ENCODE data around the gene CCDC50. TPM values are rescaled to one million over a fixed set of nuclear protein-coding genes. Genes with fewer than 3 reads are reported as not detected.

CCDC50 gene
- total and polyA plus RNA-seq, 2 donors (not counting 3 experiments of a cell fraction or from before 2014, with no cell fraction given), result 44.4 to 137 TPM

DNA sequence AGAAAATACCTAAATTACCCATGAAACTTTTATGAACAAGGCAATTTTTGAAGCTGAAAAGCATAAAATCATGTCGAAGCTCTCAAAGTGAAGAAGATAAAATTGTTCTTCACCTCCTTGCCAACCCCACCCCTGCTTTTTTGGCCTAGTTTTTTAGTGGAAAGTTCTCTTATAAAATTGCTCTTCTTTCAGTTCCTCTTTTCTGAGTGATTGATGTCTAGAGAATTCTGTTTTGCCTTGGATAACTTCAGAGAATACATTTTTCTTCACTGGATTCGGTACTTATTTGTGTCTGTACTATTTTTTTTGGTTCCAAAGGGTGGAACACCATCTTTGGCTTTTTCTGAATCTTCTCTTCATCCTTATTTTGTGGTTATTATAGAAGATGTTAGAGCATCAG, 106.8 kb downstream of the CCDC50 start:
- intact Hi-C loops (cut with micrococcal nuclease), result no loop called here
- Histone ChIP-seq H3K4me3 (replicated peaks in 1 of 3; ENCODE audit: insufficient read depth in 1 of 3, low read depth in 1 of 3, low read length in 3 of 3) (no peak overlapping the region), H2AFZ (ENCODE audit: low read depth, low read length) (no peak overlapping the region), H3K9ac (replicated peaks; ENCODE audit: extremely low read depth, insufficient read depth, low read length) (no peak overlapping the region), H3K4me1 (ENCODE audit: control insufficient read depth, extremely low read depth, insufficient read depth, low read length) (no peaks in the 10 kb centered on the region), H4K20me1 (replicated peaks; ENCODE audit: control insufficient read depth, extremely low read depth, insufficient read depth, low read length) (no peaks in the 10 kb centered on the region), H3K79me2 (ENCODE audit: control insufficient read depth, insufficient read depth, low read length) (no peaks in the 10 kb centered on the region), H3K27ac (ENCODE audit: insufficient read depth, low read depth, low read length) (no peak overlapping the region), H3K4me2 (ENCODE audit: insufficient read depth, low read length) (no peak overlapping the region), H3K9me3 (replicated peaks; ENCODE audit: control insufficient read depth, insufficient read depth, low read length) (no peaks in the 10 kb centered on the region), H3K9me1 (replicated peaks; ENCODE audit: control insufficient read depth, extremely low read depth, insufficient read depth, low read length) (no peaks in the 10 kb centered on the region), H3K27me3 (ENCODE audit: control insufficient read depth in 2 of 2, insufficient read depth in 2 of 2, low read length in 2 of 2) (peaks cover 2 to 5% of the 10 kb centered on the region in 2 experiments), H3K36me3 (ENCODE audit: control insufficient read depth in 2 of 2, extremely low read depth in 1 of 2, insufficient read depth in 2 of 2, low read length in 2 of 2) (no peaks in the 10 kb centered on the region)
- ChIA-PET POLR2A (no interaction called here), CTCF (no interaction called here)
- TF ChIP-seq GATA2 (IDR thresholded peaks at IDR 0.05; ENCODE audit: insufficient read depth, insufficient read length, low read depth, low read length) (no peak), FOS (IDR thresholded peaks at IDR 0.05; ENCODE audit: borderline replicate concordance, insufficient read depth, low read length) (no peak), EZH2 (IDR thresholded peaks at IDR 0.05; ENCODE audit: borderline replicate concordance, low read depth, low read length, severe bottlenecking) (no peak), POLR2A (IDR thresholded peaks at IDR 0.05; ENCODE audit: low read depth, low read length) (no peak), JUN (IDR thresholded peaks at IDR 0.05; ENCODE audit: borderline replicate concordance, insufficient read depth, insufficient read length, low read depth) (no peak), MYC (IDR thresholded peaks at IDR 0.05; ENCODE audit: low read depth, low read length) (no peak), POLR2AphosphoS5 (IDR thresholded peaks at IDR 0.05; ENCODE audit: insufficient read depth, low read depth, low read length) (no peak)
- TF ChIP-seq, protein P1, sequence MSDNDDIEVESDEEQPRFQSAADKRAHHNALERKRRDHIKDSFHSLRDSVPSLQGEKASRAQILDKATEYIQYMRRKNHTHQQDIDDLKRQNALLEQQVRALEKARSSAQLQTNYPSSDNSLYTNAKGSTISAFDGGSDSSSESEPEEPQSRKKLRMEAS (IDR thresholded peaks at IDR 0.05; ENCODE audit: insufficient read depth, insufficient read length), result no peak
- TF ChIP-seq, protein P2, sequence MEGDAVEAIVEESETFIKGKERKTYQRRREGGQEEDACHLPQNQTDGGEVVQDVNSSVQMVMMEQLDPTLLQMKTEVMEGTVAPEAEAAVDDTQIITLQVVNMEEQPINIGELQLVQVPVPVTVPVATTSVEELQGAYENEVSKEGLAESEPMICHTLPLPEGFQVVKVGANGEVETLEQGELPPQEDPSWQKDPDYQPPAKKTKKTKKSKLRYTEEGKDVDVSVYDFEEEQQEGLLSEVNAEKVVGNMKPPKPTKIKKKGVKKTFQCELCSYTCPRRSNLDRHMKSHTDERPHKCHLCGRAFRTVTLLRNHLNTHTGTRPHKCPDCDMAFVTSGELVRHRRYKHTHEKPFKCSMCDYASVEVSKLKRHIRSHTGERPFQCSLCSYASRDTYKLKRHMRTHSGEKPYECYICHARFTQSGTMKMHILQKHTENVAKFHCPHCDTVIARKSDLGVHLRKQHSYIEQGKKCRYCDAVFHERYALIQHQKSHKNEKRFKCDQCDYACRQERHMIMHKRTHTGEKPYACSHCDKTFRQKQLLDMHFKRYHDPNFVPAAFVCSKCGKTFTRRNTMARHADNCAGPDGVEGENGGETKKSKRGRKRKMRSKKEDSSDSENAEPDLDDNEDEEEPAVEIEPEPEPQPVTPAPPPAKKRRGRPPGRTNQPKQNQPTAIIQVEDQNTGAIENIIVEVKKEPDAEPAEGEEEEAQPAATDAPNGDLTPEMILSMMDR (IDR thresholded peaks at IDR 0.05; ENCODE audit: extremely low read depth in 1 of 2, insufficient read depth in 1 of 2, low read depth in 1 of 2, low read length in 2 of 2), result no peak
- dilution Hi-C loops (cut with MboI; ENCODE audit: extremely low pct_ligation_motif_present, low sequenced_read_pairs), result no loop called here
- no peak for DNase-seq (ENCODE audit: low read depth, low spot score)
- no TSS peak for BruUV-seq (replicated peaks)
- no peak for FAIRE-seq

Data from endothelial cell of umbilical vein (primary cell).